GM12878 (cell line): ENCODE results near the gene EWSR1. TPM values are rescaled to one million over a fixed set of nuclear protein-coding genes. Genes with fewer than 3 reads are reported as not detected.

Experiments used
- ATAC-seq: fragments of 200-7000 bp; cut with Tn5 transposase; 3 replicates; pipeline ENCODE4 v1.9.1; 2020; ENCODE audit warnings: mild to moderate bottlenecking, moderate library complexity
- BruUV-seq: library from RNA; stranded (reverse); fragments of 400-500 nt; replicated peaks from 2 replicates; lab custom pipeline; 2021; lab: Mats Ljungman, UMichigan
- CTCF ChIA-PET: fragments of 300-600 bp; sonication (Branson Sonifier 250); formaldehyde crosslinking; extraction: SDS; loops from one replicate; lab custom pipeline; 2021; ENCODE audit warnings: inconsistent platforms; lab: Yijun Ruan, JAX
- POLR2A ChIA-PET: fragments of 350-600 bp; formaldehyde crosslinking; extraction: SDS; loops from one replicate; lab custom pipeline; 2021; ENCODE audit warnings: inconsistent platforms; lab: Charles Lee
- RAD21 ChIA-PET: fragments of 300-600 bp; sonication (Branson Sonifier 250); formaldehyde crosslinking; loops from one replicate; lab custom pipeline; 2023; ENCODE audit warnings: antibody characterized with exemption; ENCODE audit not compliant: unreplicated experiment; lab: Charles Lee
- SMC1A ChIA-PET: fragments of 300-600 bp; sonication (Branson Sonifier 250); formaldehyde crosslinking; loops from one replicate; lab custom pipeline; 2023; ENCODE audit not compliant: unreplicated experiment, uncharacterized antibody; lab: Charles Lee
- DNase-seq: peaks from one replicate; pipeline ENCODE4 v3.0.0-alpha.2; 2011; ENCODE audit warnings: low read depth, low spot score
- FAIRE-seq: peaks from 3 replicates; lab custom pipeline; 2011; peaks lifted over from hg19 to GRCh38; lab: Jason Lieb, UNC
- H2AFZ ChIP-seq: 2 replicates; pipeline ENCODE4 v1.6.0; 2011; ENCODE audit warnings: low read depth, low read length, control low read depth; ENCODE audit not compliant: control insufficient read depth
- H3K27ac ChIP-seq: 2 replicates; pipeline ENCODE4 v1.5.1; 2011; ENCODE audit warnings: control low read depth; ENCODE audit not compliant: control insufficient read depth, insufficient read depth
- H3K27me3 ChIP-seq, 2 experiments: replicated peaks in 1 of 2; 2 replicates each; pipeline versions ENCODE4 v1.6.0 to v1.6.1; 2011; ENCODE audit warnings: low read length in 1 of 2; ENCODE audit not compliant: control insufficient read depth in 2 of 2, insufficient read depth in 2 of 2
- H3K36me3 ChIP-seq, 2 experiments: 2 replicates each; pipeline ENCODE4 v1.5.1; 2011; ENCODE audit warnings: low read length in 1 of 2; ENCODE audit not compliant: control insufficient read depth in 2 of 2, insufficient read depth in 2 of 2
- H3K4me1 ChIP-seq: 2 replicates; pipeline ENCODE4 v1.6.1; 2011; ENCODE audit warnings: mild to moderate bottlenecking, low read length, moderate library complexity, mixed read lengths; ENCODE audit not compliant: control insufficient read depth, insufficient read depth
- H3K4me2 ChIP-seq: 2 replicates; pipeline ENCODE4 v1.6.0; 2011; ENCODE audit warnings: control low read depth; ENCODE audit not compliant: control insufficient read depth, insufficient read depth
- H3K4me3 ChIP-seq: fragments of 200-600 bp; sonication (generic); 2 replicates; pipeline ENCODE4 v1.5.1; 2016
- H3K79me2 ChIP-seq: 2 replicates; pipeline ENCODE4 v1.6.0; 2011; ENCODE audit warnings: low read length; ENCODE audit not compliant: control insufficient read depth, insufficient read depth
- H3K9ac ChIP-seq: 2 replicates; pipeline ENCODE4 v1.8.0; 2011; ENCODE audit warnings: low read length, control low read depth, mixed read lengths; ENCODE audit not compliant: control insufficient read depth, insufficient read depth
- H3K9me3 ChIP-seq: replicated peaks from 3 replicates; pipeline ENCODE4 v1.5.1; 2011; ENCODE audit warnings: mild to moderate bottlenecking, low read length; ENCODE audit not compliant: control insufficient read depth, insufficient read depth
- H4K20me1 ChIP-seq: 2 replicates; pipeline ENCODE4 v1.6.0; 2011; ENCODE audit not compliant: control insufficient read depth, insufficient read depth
- BHLHE40 ChIP-seq, 2 experiments: fragments of 450-650 bp in 1 of 2; IDR thresholded peaks; 2 replicates each; pipeline ENCODE4 v1.6.1; 2011 to 2017; ENCODE audit warnings: low read depth in 2 of 2, borderline replicate concordance in 1 of 2, improper control_type of control experiment in 1 of 2, low read length in 1 of 2, mild to moderate bottlenecking in 1 of 2
- BRCA1 ChIP-seq: IDR thresholded peaks from 2 replicates; pipeline ENCODE4 v1.6.1; 2011; ENCODE audit warnings: low read depth, low read length, improper control_type of control experiment
- CUX1 ChIP-seq: IDR thresholded peaks from 2 replicates; pipeline ENCODE4 v1.6.1; 2012; ENCODE audit warnings: improper control_type of control experiment, low read depth, low read length; ENCODE audit not compliant: insufficient replicate concordance
- E2F4 ChIP-seq: IDR thresholded peaks from 2 replicates; pipeline ENCODE4 v1.6.1; 2012; ENCODE audit warnings: low read depth, low read length, improper control_type of control experiment
- EED ChIP-seq: sonication (generic); IDR thresholded peaks from 2 replicates; pipeline ENCODE4 v1.6.1; 2016; ENCODE audit warnings: antibody characterized with exemption, low read depth
- EZH2 ChIP-seq: IDR thresholded peaks from 2 replicates; pipeline ENCODE4 v1.6.1; 2012; ENCODE audit warnings: low read depth, mild to moderate bottlenecking, control low read depth, inconsistent platforms, low read length, borderline replicate concordance; ENCODE audit not compliant: control insufficient read depth
- HDAC6 ChIP-seq: fragments of 200-600 bp; sonication (generic); IDR thresholded peaks from one replicate; pipeline ENCODE4 v1.8.0; 2017; ENCODE audit warnings: antibody characterized with exemption; ENCODE audit not compliant: unreplicated experiment
- JUND ChIP-seq: IDR thresholded peaks from 2 replicates; pipeline ENCODE4 v1.6.1; 2012; ENCODE audit warnings: low read depth, mild to moderate bottlenecking, low read length, improper control_type of control experiment, moderate library complexity
- MTA3 ChIP-seq: IDR thresholded peaks from 2 replicates; pipeline ENCODE4 v1.6.1; 2012; ENCODE audit warnings: low read length, inconsistent platforms, borderline replicate concordance
- NBN ChIP-seq: fragments of 450-650 bp; IDR thresholded peaks from 2 replicates; pipeline ENCODE4 v1.6.1; 2016
- NRF1 ChIP-seq: conservative IDR thresholded peaks from 2 replicates; pipeline ENCODE4 v1.6.1; 2011; ENCODE audit warnings: mild to moderate bottlenecking, low read depth, low read length, improper control_type of control experiment
- SREBF1 ChIP-seq: IDR thresholded peaks from 2 replicates; pipeline ENCODE4 v1.6.1; 2012; ENCODE audit warnings: mild to moderate bottlenecking, low read length
- ZNF217 ChIP-seq: fragments of 450-650 bp; IDR thresholded peaks from 2 replicates; pipeline ENCODE4 v1.6.1; 2017; ENCODE audit warnings: antibody characterized with exemption, mild to moderate bottlenecking
- ZNF384 ChIP-seq: IDR thresholded peaks from 2 replicates; pipeline ENCODE4 v1.6.1; 2012; ENCODE audit warnings: low read depth, mild to moderate bottlenecking, low read length, improper control_type of control experiment, borderline replicate concordance
- ZNF592 ChIP-seq: fragments of 450-650 bp; IDR thresholded peaks from 2 replicates; pipeline ENCODE4 v1.6.1; 2017; ENCODE audit warnings: mild to moderate bottlenecking, moderate library complexity
- WGBS: methylation state at CpG from one replicate; pipeline ENCODE4 v1.1.6; 2016; ENCODE audit warnings: low lambda C conversion rate; ENCODE audit not compliant: insufficient replicate concordance, insufficient coverage; ENCODE audit errors: missing lambda C conversion rate; 5-methylcytosine and 5-hydroxymethylcytosine counted together
- in situ Hi-C: fragments of 300-500 bp; cut with MboI; formaldehyde crosslinking; loops from 9 replicates; pipeline ENCODE4 v1.14.3; 2018; ENCODE audit warnings: mixed read lengths
- intact Hi-C: fragments of 100-400 bp; cut with micrococcal nuclease; formaldehyde crosslinking; loops from one replicate; pipeline ENCODE4 v1.14.2; 2022; ENCODE audit not compliant: unreplicated experiment
- polyA plus RNA-seq, 11 experiments: library from polyadenylated mRNA; depleted of rRNA in 4 of 11; unstranded in 6 of 11; stranded (reverse) in 5 of 11; fragments of >200 nt; fragmentation: Nextera tagmentation in 4 of 11; fragmentation: Illumina TruSeq in 1 of 11; extraction: Ambion mirVana in 4 of 11; extraction: Trizol in 1 of 11; gene quantifications; 1 replicate in 1 of 11; 2 replicates in 10 of 11; pipeline versions ENCODE4 v1.2.1 to v1.2.3, GENCODE V29; 2011 to 2016; ENCODE audit warnings: inconsistent platforms in 2 of 11, missing spikeins in 2 of 11, low read depth in 1 of 11
- total RNA-seq, 4 experiments: library from RNA; depleted of rRNA in 3 of 4; stranded (reverse); fragments of >200 nt in 3 of 4; fragmentation: Illumina TruSeq in 1 of 4; extraction: Trizol in 1 of 4; gene quantifications; 2 replicates each; pipeline versions ENCODE4 v1.2.1 to v1.2.3, GENCODE V29; 2013 to 2021

EWSR1 gene
- total and polyA plus RNA-seq, 10 of the 15 experiments (the other 5 are each of a cell fraction or from before 2014, with no cell fraction given): 130 to 480 (median 356) TPM

- ATAC-seq (no peak), FAIRE-seq (no peak), DNase-seq (no peak)
- RAD21 ChIA-PET: no interaction called here
- Histone ChIP-seq H3K79me2 (no peaks in the 10 kb centered on the region), H3K27ac (no peak overlapping the region), H2AFZ (no peak overlapping the region), H4K20me1 (no peaks in the 10 kb centered on the region; the same call in 1 of the 2 replicates), H3K27me3 (no peaks in the 10 kb centered on the region), H3K4me1 (no peaks in the 10 kb centered on the region), H3K9me3 (no peaks in the 10 kb centered on the region), H3K4me2 (no peak overlapping the region), H3K4me3 (no peak overlapping the region), H3K36me3 (peaks cover 28 to 50% of the 10 kb centered on the region in 2 experiments), H3K9ac (no peak overlapping the region)
- CTCF ChIA-PET: interaction anchor here (1.2 kb wide), 1 partner anchor 31 kb away, joined by 4 read pairs; no protein-coding TSS in a partner anchor
- POLR2A ChIA-PET: interaction anchor here (0.6 kb wide), 1 partner anchor 72 kb away, joined by 3 read pairs; no protein-coding TSS in a partner anchor
- SMC1A ChIA-PET: interaction anchor here (0.9 kb wide), 1 partner anchor 168 kb away, joined by 3 read pairs; no protein-coding TSS in a partner anchor
- WGBS: 78% methylated on average over 4 of the region's 5 CpGs
- intact Hi-C loops (no loop called here), in situ Hi-C loops (no loop called here)
- BruUV-seq: no TSS peak
- TF ChIP-seq HDAC6: no peak
- no peak for TF ChIP-seq SREBF1
- no peak for TF ChIP-seq JUND
- no peak for TF ChIP-seq NBN
- TF ChIP-seq E2F4: no peak
- TF ChIP-seq BRCA1: no peak
- no peak for TF ChIP-seq EED
- TF ChIP-seq NRF1: no peak
- no peak for TF ChIP-seq ZNF217
- no peak for TF ChIP-seq MTA3
- no peak for TF ChIP-seq ZNF592
- no peak for TF ChIP-seq CUX1
- no peak for TF ChIP-seq BHLHE40 (IDR thresholded peaks at IDR 0.05; ENCODE audit: borderline replicate concordance in 1 of 2, low read depth in 2 of 2, low read length in 1 of 2)
- TF ChIP-seq ZNF384: no peak
- TF ChIP-seq EZH2: no peak
These were observed 76.1 kb downstream of the EWSR1 start for GRCh38 chr22:29344137-29344536.
